K562 (cell line): ENCODE results near the gene ATG7.

Experiments used
- GTF3C2 ChIP-seq: IDR thresholded peaks from 3 replicates; pipeline ENCODE4 v1.6.1; 2011; ENCODE audit warnings: borderline replicate concordance, mild to moderate bottlenecking, moderate library complexity; ENCODE audit not compliant: insufficient read length; ENCODE audit errors: extremely low read depth
- KDM1A ChIP-seq, 2 experiments: fragments of 450-650 bp; IDR thresholded peaks; 2 replicates each; pipeline ENCODE4 v1.6.1; 2016; ENCODE audit warnings: mild to moderate bottlenecking in 2 of 2
- MCM7 ChIP-seq, 2 experiments: fragments of 450-650 bp; IDR thresholded peaks; 2 replicates each; pipeline ENCODE4 v1.6.1; 2016 to 2018
- PTBP1 ChIP-seq: fragments of 200-400 bp; formaldehyde crosslinking; IDR thresholded peaks from 2 replicates; pipeline ENCODE4 v1.6.1; 2017; ENCODE audit warnings: low read depth, low read length
- TAF1 ChIP-seq: IDR thresholded peaks from 2 replicates; pipeline ENCODE4 v1.6.1; 2011; ENCODE audit warnings: mild to moderate bottlenecking, low read length, moderate library complexity; ENCODE audit not compliant: insufficient read depth, control insufficient read depth, severe bottlenecking; ENCODE audit errors: extremely low read depth

- TF ChIP-seq GTF3C2 (no peak), PTBP1 (no peak), TAF1 (no peak), KDM1A (IDR thresholded peaks at IDR 0.05) (no peak), MCM7 (IDR thresholded peaks at IDR 0.05) (no peak)
These were observed 304.3 kb downstream of the ATG7 start for GRCh38 chr3:11576453-11576852.
